Stimulated activated CD8-positive, alpha-beta memory T cell treated with anti-CD3 and anti-CD28 coated beads, Interleukin-4, amount 100 ng/mL, for 1 hour (primary cell): ENCODE measurements around the gene SMARCC1.
"Not testable (repeated sequence)": the region's sequence is repeated elsewhere in the genome, so short reads cannot be mapped to it uniquely, and the experiment has no call there.

Source experiments
- DNase-seq, 2 donors: peaks; one replicate each; pipeline ENCODE4 v3.0.0-alpha.2; 2020; ENCODE audit warnings: low read depth in 2 of 2, low spot score in 1 of 2

The SMARCC1 gene

DNA sequence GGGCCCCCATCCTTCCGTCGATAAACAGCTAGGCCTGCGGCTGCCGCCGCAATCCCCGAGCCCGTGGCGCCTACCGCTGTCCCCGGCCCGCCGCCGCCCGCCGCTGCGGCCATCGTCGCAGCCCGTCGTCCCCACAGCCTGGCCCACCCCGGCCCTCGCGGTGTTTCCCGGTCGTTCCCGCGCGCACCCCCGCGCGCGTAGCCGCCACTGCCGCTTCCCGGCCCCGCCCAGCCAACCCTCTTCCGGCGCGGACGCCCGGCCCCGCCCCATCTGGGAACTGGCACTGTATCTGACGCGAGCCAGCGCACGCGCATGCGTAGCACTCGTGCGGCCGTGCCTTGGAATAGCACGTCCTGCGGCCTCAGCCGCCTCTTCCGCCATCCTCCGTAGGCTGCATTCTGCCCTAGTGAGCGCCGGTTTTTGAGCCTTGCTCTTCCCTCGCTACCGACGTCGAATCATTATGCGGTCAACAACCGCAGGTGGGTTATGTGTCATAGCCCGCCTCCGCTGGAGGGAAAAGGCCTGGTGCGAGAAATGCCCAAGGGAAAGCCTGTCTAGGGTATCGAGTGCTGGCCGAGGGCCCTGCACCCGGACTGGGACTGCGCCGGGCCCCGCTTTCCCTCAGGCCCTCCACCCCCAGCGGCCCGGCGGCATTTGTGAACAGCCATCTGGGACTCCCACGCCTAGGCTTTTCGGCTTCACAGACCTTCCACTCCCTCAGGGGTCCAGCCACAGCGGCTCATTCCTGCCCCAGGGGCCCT lies at the start of gene SMARCC1:
TSS of gene SMARCC1 (minus strand) at position 209 of the 761 bp plus-strand sequence. CDS start at position 113, 96 bp downstream.
- peak; percentile 92 to 96 for DNase-seq

DNA sequence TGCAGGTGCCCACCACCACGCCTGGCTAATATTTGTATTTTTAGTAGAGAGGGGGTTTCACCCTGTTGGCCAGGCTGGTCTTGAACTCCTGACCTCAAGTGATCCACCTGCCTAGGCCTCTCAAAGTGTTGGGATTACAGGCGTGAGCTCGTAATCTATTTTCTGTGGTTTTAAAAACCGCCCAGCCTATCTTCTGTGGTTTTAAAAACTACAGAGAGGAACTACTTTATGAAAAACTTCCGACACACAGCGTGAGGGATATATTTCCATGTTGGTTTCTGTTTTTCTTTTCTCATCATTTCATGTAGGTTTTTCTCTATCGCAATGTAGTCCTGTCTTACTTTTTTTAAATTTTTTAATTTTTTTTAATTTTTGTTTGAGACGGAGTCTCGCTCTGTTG lies 47.8 kb upstream of the SMARCC1 start:
- DNase-seq: not testable (repeated sequence)

GRCh38 chr3:47825590-47825989 lies 43.9 kb upstream of the SMARCC1 start:
- DNase-seq: no peak

DNA sequence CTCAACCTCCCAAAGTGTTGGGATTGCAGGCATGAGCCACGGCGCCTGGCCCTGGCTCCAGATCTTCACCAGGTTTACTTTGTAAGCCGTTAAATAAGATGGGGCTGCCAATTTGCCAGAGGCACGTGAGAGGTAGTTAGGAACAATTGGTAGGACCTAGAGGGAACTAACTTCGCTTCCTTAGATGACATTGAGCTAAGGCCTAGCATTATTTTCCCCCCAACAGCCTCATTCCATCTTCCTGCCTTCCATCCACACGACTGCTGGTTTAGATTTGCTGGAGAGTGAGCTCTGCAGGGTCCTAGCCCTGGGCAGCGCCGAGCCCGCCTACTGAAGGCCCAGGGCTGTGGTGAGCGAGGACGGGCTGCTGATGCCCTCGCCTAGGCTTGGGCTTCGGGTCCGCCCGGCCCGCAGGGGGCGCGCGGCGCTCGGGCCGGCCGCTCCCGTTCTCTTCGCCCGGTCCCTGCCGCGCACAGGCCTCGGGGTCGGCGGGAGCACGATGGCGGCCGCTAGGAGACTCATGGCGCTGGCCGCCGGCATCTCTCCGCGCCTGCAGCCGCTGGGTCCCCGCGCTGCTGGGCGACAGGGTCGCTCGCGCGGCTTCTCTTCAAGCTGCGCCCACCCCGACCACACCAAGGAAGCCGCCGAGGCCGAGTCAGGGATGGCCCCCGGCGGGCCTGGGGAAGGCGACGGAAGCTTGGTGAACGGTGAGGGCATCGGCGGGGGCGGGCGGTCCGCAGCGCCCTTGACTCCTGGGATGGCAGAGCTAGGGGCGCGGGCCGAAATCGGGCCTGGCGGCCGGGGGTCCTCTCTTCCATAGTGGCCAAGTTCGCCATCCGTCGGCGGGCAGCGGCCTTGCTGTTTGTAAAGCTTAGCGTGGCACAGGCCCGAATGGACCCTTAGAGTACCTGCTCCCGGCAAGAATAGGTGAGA lies 43.1 kb upstream of the SMARCC1 start:
- peak; percentile 38 to 56 for DNase-seq

DNA sequence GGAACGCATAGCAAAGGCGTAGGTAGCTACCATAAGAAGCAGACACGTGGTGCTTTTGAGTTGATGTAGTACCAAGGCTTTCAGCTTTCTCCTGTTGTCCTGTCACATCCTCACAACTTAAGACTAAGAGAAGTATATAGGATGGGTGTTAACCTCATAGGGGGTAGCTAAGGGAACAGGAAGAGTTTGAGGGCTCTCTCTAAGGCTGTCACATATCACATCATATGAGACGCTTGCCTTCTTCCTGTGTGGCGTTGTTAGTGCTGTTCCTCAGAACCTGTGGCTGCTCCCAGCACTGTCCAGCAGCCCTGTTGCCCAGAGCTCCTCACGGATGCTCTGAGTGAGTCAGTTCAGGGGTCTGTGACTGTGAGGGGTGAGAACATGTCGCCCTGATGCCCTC lies 35.9 kb upstream of the SMARCC1 start:
- DNase-seq: no peak

DNA sequence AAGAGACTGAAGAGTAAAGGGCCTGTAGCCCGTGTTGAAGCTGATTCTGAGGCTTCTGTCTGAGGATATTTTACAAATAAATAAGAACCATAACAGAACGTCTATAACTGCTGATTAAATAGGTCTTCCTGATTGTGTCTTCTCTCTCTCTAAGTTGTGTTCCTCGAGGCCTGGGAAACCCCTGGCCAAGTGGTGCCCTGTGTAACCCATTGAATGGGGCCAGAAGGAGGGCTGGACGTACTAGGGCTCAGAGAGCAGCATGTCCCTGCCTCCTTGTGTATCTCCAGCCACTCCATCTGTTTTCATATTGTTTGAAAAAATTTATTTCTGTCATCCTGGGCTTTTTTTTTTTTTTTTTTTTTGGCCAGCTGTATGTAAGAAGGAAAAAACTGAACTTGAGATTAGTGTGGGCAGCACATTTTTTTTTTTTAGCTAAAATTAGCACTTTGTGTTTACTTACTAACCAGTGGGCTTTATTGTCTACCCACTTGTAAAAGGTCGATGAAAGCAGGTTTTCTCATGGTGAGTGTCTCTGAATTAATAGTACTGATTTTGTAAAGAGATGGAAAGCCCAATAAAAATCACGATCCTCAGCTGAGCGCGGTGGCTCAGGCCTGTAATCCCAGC lies 32.0 kb upstream of the SMARCC1 start:
- no peak for DNase-seq

DNA sequence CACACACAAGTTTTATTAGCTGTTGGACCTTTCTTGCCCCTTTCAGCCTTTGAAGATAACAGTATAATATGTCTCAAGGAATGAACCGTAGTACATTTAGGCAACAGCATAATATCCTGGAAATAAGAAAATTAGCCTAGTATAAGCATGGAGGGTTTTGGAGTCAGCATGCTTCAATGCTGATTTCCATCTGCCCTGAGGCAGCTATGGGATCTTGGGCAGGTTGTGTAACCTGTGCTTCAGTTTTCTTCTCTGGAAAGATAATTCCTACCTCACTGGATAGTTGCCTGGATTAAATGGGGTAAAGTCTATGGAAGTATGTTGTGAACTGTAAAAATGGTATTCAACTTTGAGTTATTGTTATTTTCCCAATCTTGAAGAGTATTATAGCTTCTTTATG lies 22.9 kb upstream of the SMARCC1 start:
- no peak for DNase-seq

DNA sequence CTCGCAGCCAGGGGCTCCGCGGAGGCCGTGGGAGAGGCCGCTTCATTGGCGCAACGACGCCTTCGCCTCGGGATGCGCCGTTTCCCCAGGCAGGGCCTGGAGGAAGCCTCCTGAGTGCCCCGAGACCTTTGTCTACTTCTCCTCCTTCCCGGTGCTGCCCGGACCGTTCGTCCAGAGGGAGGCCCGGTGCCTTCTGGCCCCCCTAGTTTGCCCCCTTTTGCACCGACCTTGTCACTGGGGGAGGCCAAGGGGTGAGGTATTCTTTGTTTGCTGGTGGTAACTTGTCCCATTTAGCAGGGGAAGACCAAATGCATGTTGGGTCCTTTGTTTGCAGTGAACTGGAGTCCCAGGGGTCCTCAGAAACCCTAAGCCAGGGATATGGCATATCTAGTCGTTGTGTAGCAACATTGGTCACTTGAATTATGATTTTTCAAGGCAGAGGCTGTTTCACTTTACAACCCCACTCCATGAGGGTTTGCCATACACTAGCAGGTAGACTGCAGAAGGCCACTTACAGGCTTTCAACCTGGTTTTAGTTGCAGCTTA lies 21.9 kb upstream of the SMARCC1 start:
- DNase-seq: no peak

GRCh38 chr3:47802734-47803479 lies 21.2 kb upstream of the SMARCC1 start, which contains the start of gene DHX30:
TSS of gene DHX30 (plus strand) at chr3:47803138. CDS start at chr3:47810684, 7,546 bp downstream.
- DNase-seq: peak; percentile 60

DNA sequence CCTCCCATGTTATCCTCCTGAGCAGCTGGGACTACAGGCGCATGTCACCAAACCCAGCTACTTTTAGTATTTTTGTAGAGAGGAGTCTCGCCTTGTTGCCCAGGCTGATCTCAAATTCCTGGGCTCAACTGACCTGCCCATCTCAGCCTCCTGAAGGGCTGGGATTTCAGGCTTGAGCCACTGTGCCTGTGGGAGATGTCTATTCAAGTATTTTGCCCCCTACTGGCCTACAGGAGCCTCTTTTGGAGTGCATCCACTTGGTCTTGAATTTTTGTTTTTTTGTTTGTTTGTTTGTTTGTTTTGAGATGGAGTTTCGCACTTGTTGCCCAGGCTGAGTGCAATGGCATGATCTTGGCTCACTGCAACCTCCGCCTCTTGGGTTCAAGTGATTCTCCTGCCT lies 18.0 kb upstream of the SMARCC1 start:
- no peak for DNase-seq

- DNase-seq: no peak
Observed at GRCh38 chr3:47794544-47794943, 12.9 kb upstream of the SMARCC1 start.

DNA sequence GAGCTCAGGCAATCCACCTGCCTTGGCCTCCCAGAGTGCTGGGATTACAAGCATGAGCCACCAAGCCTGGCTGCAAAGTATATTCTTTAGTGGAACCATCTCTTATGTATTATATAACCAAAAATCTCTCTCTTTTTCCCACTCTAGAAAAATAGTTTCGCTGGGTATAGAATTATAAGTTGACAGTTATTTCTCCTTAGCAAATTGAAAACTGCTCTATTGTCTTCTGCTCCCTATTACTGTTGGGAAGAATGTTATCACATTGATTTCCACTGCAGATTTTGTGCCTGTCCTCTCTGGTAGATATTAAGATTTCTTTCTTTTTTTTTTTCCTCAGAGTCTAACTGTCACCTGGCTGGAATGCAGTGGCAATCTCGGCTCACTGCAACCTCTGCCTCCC lies 11.0 kb upstream of the SMARCC1 start:
- DNase-seq: no peak

DNA sequence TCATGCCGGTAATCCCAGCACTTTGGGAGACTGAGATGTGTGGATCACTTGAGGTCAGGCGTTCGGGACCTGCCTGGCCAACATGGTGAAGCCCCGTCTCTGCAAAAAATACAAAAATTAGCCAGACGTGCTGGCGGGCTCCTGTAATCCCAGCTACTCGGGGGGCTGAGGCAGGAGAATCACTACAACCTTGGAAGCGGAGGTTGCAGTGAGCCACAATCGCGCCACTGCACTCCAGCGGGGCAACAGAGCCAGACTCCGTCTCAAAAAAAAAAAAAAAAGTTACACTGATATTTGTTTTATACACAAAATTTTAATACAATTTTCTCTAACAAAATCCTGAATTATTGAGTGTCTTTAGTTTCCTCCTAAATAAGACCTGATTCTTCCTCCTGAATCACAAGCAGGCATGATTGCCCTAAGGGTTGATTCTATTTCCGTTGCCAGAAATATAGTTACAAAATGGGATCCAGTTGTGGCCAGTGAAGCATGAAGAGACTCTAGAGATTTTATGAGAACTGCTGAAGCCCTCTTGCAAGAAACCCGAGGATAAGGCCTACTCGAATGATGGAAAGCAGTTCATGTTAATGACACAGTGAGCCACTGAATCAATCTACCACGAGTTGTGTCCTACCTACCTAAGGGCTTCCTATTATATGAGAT lies 9.6 kb upstream of the SMARCC1 start:
- DNase-seq: no peak

- DNase-seq: no peak
Observed at GRCh38 chr3:47783673-47784072, 2.0 kb upstream of the SMARCC1 start.

DNA sequence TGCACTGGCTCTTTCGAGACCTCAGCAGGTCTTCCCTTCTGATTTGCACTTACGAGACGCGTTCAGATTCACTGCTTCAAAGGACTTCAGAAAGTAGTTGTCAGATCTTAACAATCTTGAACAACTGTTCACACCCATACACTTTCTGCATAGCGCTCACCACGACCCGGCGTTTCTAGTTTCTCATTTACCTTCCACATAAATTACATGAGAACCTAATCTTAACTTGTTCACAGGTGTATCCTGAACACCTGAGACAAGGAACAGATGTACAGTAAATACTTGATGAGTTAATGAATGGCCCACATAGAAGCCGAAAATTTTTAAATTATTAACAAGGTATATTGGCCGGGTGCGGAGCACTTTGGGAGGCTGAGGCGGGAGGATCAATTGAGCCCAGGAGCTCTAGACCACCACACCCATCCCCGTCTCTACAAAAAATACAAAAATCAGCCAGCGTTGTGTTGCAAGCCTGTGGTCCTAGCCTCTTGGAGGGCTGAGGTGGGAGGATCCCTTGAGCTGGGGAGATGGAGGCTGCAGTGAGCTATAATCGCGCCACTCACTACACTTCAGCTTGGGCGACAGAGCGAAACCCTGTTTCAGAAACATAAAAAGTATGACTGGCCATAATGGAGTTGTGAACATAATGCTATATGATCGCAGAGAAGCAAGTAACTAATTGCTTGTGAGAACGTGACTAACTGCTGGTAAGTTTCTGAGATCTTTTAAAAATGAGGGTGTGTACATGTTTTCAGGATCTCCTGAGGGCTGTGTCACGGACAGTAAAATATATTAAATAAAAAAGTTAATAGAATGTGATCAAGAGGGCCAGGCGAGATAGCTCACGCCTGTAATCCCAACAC lies 984 bp upstream of the SMARCC1 start:
- DNase-seq: no peak

GRCh38 chr3:47780741-47781684 lies 680 bp downstream of the SMARCC1 start:
- DNase-seq: peak; percentile 13 to 29

DNA sequence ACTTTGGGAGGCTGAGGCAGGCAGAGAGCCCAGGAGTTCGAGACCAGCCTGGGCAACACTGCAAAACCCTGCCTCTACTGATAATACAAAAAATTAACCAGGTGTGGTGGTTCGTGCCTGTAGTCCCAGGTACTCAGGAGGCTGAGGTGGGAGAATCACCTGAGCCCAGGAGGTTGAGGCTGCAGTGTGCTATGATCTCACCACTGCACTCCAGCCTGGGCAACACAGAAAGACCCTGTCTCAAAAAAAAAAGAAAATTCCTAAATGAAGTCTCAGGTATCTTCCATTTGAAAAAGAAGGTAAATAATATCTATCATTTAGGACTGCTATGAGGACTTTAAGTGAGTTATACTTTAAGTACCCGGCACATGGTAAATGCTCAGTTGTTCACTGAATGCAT lies 2.9 kb downstream of the SMARCC1 start:
- no peak for DNase-seq

DNA sequence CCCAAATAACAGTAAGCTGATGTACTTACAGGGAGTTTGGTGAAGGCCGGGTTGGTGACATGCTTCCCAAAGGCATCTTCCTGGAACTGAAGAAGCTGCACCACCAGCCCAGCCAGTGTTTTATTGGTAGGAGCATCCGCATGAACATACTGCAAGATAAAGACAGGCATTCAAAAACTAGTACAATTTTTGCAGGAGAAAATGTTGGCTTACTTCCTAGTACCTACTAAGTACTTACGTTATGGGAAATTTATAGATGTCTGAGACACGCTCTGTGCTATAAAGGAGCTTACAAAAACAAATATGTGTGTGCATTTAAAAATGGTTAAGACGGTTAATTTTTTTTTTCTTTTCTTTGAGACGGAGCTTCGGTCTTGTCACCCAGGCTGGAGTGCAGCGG lies 8.9 kb downstream of the SMARCC1 start:
- no peak for DNase-seq
